Karpas-422 (cell line): Measurements from ENCODE around the gene MAMLD1. TPM values are rescaled to one million over a fixed set of nuclear protein-coding genes. Genes with fewer than 3 reads are reported as not detected.

ENCODE experiments used
- DNase-seq: peaks from one replicate; pipeline ENCODE4 v3.0.0-alpha.2; 2015
- H2AFZ ChIP-seq: fragments of 200-600 bp; sonication (generic); 2 replicates; pipeline ENCODE4 v1.6.1; 2014; ENCODE audit warnings: antibody characterized with exemption, low read length, mixed read lengths
- H3K27ac ChIP-seq: fragments of 200-600 bp; sonication (generic); 2 replicates; pipeline ENCODE4 v1.5.1; 2014; ENCODE audit warnings: mild to moderate bottlenecking, low read length, moderate library complexity
- H3K27me3 ChIP-seq: fragments of 200-600 bp; sonication (generic); 2 replicates; pipeline ENCODE4 v1.6.1; 2014; ENCODE audit warnings: low read length, mixed read lengths
- H3K36me3 ChIP-seq: fragments of 200-600 bp; sonication (generic); 2 replicates; pipeline ENCODE4 v1.6.1; 2014; ENCODE audit warnings: low read length, mixed read lengths; ENCODE audit not compliant: insufficient read depth
- H3K4me1 ChIP-seq: fragments of 200-600 bp; sonication (generic); 2 replicates; pipeline ENCODE4 v1.6.1; 2014; ENCODE audit warnings: mild to moderate bottlenecking, low read length, mixed read lengths
- H3K4me2 ChIP-seq: fragments of 200-600 bp; sonication (generic); 2 replicates; pipeline ENCODE4 v1.6.1; 2014; ENCODE audit warnings: low read length, low read depth, mild to moderate bottlenecking; ENCODE audit not compliant: poor library complexity, severe bottlenecking
- H3K4me3 ChIP-seq: fragments of 200-600 bp; sonication (generic); 2 replicates; pipeline ENCODE4 v1.5.1; 2014; ENCODE audit warnings: mild to moderate bottlenecking, antibody characterized with exemption, low read length, mixed read lengths
- H3K79me2 ChIP-seq: fragments of 200-600 bp; sonication (generic); 2 replicates; pipeline ENCODE4 v1.6.1; 2014; ENCODE audit warnings: mild to moderate bottlenecking, low read length, mixed read lengths
- H3K9ac ChIP-seq: fragments of 200-600 bp; sonication (generic); 2 replicates; pipeline ENCODE4 v1.6.0; 2014; ENCODE audit warnings: low read length
- H3K9me2 ChIP-seq: fragments of 200-600 bp; sonication (generic), shearing (Covaris generic); replicated peaks from 2 replicates; pipeline ENCODE4 v1.6.0; 2014; ENCODE audit warnings: mild to moderate bottlenecking, low read length, moderate library complexity; ENCODE audit not compliant: insufficient read depth
- H3K9me3 ChIP-seq: fragments of 300-700, 200-600 bp; sonication (generic); 2 replicates; pipeline ENCODE4 v1.6.1; 2014; ENCODE audit warnings: low read length, mixed read lengths
- H4K20me1 ChIP-seq: fragments of 200-600 bp; sonication (generic); 2 replicates; pipeline ENCODE4 v1.6.1; 2014; ENCODE audit warnings: mild to moderate bottlenecking, antibody characterized with exemption, low read length, low read depth; ENCODE audit not compliant: insufficient read depth
- total RNA-seq: library from RNA; depleted of rRNA; stranded (reverse); fragments of >200 nt; shearing (Covaris generic); gene quantifications from 2 replicates; pipeline ENCODE4 v1.2.3, GENCODE V29; 2014; ENCODE audit warnings: low replicate concordance

The MAMLD1 gene
- total RNA-seq, 1 experiment from 2014 or later: 37.8 TPM

- Histone ChIP-seq H3K4me2 (peak overlapping the region; percentile 46), H3K27me3 (no peaks in the 10 kb centered on the region), H3K36me3 (no peaks in the 10 kb centered on the region), H3K4me1 (peaks cover 98% of the 10 kb centered on the region), H4K20me1 (no peaks in the 10 kb centered on the region), H3K9ac (peak overlapping the region; percentile 65), H3K79me2 (no peaks in the 10 kb centered on the region; the same call in 1 of the 2 replicates), H3K27ac (peak overlapping the region; percentile 95), H2AFZ (no peak overlapping the region), H3K9me2 (no peaks in the 10 kb centered on the region), H3K4me3 (no peak overlapping the region), H3K9me3 (no peaks in the 10 kb centered on the region)
- no peak for DNase-seq
Measured at GRCh38 chrX:150472306-150472705, 109.2 kb downstream of the MAMLD1 start.

GRCh38 chrX:150473371-150473770 is 110.3 kb downstream of the MAMLD1 start:
- no peaks in the 10 kb centered on the region for H4K20me1 ChIP-seq
- H3K9ac ChIP-seq: peak overlapping the region; percentile 69
- no peaks in the 10 kb centered on the region for H3K36me3 ChIP-seq
- no peaks in the 10 kb centered on the region for H3K9me3 ChIP-seq
- H3K4me2 ChIP-seq: peak overlapping the region; percentile 63
- peak; percentile 96 for DNase-seq
- no peaks in the 10 kb centered on the region for H3K9me2 ChIP-seq
- H3K4me3 ChIP-seq: peak overlapping the region; percentile 42; the same call in 1 of the 2 replicates
- peaks cover 98% of the 10 kb centered on the region for H3K4me1 ChIP-seq
- peaks cover 3% of the 10 kb centered on the region; the same call in 1 of the 2 replicates for H3K79me2 ChIP-seq
- H2AFZ ChIP-seq: no peak overlapping the region
- H3K27ac ChIP-seq: peak overlapping the region; percentile 95
- H3K27me3 ChIP-seq: no peaks in the 10 kb centered on the region

- H3K4me2 ChIP-seq: peak overlapping the region; percentile 67
- peaks cover 14% of the 10 kb centered on the region for H3K36me3 ChIP-seq
- peaks cover 3% of the 10 kb centered on the region; the same call in 1 of the 2 replicates for H3K79me2 ChIP-seq
- H3K4me1 ChIP-seq: peaks cover 98% of the 10 kb centered on the region
- no peaks in the 10 kb centered on the region for H3K27me3 ChIP-seq
- no peak overlapping the region for H2AFZ ChIP-seq
- no peaks in the 10 kb centered on the region for H4K20me1 ChIP-seq
- H3K4me3 ChIP-seq: peak overlapping the region; percentile 21; the same call in 1 of the 2 replicates
- no peaks in the 10 kb centered on the region for H3K9me2 ChIP-seq
- H3K27ac ChIP-seq: peak overlapping the region; percentile 95
- H3K9me3 ChIP-seq: no peaks in the 10 kb centered on the region
- peak; percentile 89 for DNase-seq
- peak overlapping the region; percentile 67 for H3K9ac ChIP-seq
Measured at GRCh38 chrX:150475461-150475860, 112.3 kb downstream of the MAMLD1 start.

GRCh38 chrX:150476164-150476699 is 113.1 kb downstream of the MAMLD1 start:
- DNase-seq: no peak
- Histone ChIP-seq H3K36me3 (peaks cover 20% of the 10 kb centered on the region), H3K9me3 (no peaks in the 10 kb centered on the region), H3K9me2 (no peaks in the 10 kb centered on the region), H4K20me1 (no peaks in the 10 kb centered on the region), H3K4me1 (peaks cover 95% of the 10 kb centered on the region), H3K79me2 (peaks cover 3% of the 10 kb centered on the region; the same call in 1 of the 2 replicates), H3K4me3 (0 out of 2 replicates have a peak overlapping the region, but pooled peaks have one; percentile 21), H3K27ac (peak overlapping the region; percentile 95), H3K9ac (peak overlapping the region; percentile 67), H2AFZ (no peak overlapping the region), H3K4me2 (peak overlapping the region; percentile 67), H3K27me3 (no peaks in the 10 kb centered on the region)

- Histone ChIP-seq H3K4me1 (peaks cover 88% of the 10 kb centered on the region), H4K20me1 (no peaks in the 10 kb centered on the region), H3K36me3 (peaks cover 23% of the 10 kb centered on the region), H3K79me2 (peaks cover 3% of the 10 kb centered on the region; the same call in 1 of the 2 replicates), H3K9me2 (no peaks in the 10 kb centered on the region), H3K9ac (peak overlapping the region; percentile 67), H3K4me2 (peak overlapping the region; percentile 67), H2AFZ (no peak overlapping the region), H3K27ac (peak overlapping the region; percentile 95), H3K27me3 (no peaks in the 10 kb centered on the region), H3K4me3 (peak overlapping the region; percentile 34; the same call in 1 of the 2 replicates), H3K9me3 (no peaks in the 10 kb centered on the region)
- DNase-seq: no peak
Measured at GRCh38 chrX:150477371-150477770, 114.3 kb downstream of the MAMLD1 start.

- peak; percentile 66 for DNase-seq
- Histone ChIP-seq H3K9me3 (no peaks in the 10 kb centered on the region), H3K79me2 (peaks cover 3% of the 10 kb centered on the region; the same call in 1 of the 2 replicates), H3K36me3 (peaks cover 24% of the 10 kb centered on the region), H3K9ac (peak overlapping the region; percentile 67), H3K4me1 (peaks cover 90% of the 10 kb centered on the region), H2AFZ (no peak overlapping the region), H3K27ac (peak overlapping the region; percentile 95), H3K4me3 (peak overlapping the region; percentile 34), H3K9me2 (no peaks in the 10 kb centered on the region), H3K27me3 (no peaks in the 10 kb centered on the region), H4K20me1 (no peaks in the 10 kb centered on the region), H3K4me2 (peak overlapping the region; percentile 67)
Measured at GRCh38 chrX:150478496-150479492, 115.7 kb downstream of the MAMLD1 start.

- Histone ChIP-seq H3K9me2 (no peaks in the 10 kb centered on the region), H3K4me1 (peaks cover 89% of the 10 kb centered on the region), H4K20me1 (no peaks in the 10 kb centered on the region), H3K4me2 (no peak overlapping the region), H3K27me3 (no peaks in the 10 kb centered on the region), H3K36me3 (peaks cover 33% of the 10 kb centered on the region), H3K9me3 (no peaks in the 10 kb centered on the region), H3K79me2 (peaks cover 1% of the 10 kb centered on the region; the same call in 1 of the 2 replicates), H2AFZ (no peak overlapping the region), H3K4me3 (no peak overlapping the region), H3K27ac (peak overlapping the region; percentile 56), H3K9ac (no peak overlapping the region)
- DNase-seq: no peak
Measured at GRCh38 chrX:150482537-150483206, 119.6 kb downstream of the MAMLD1 start.
